ENCODE data around the gene GLT6D1. TPM values are rescaled to one million over a fixed set of nuclear protein-coding genes. Genes with fewer than 3 reads are reported as not detected.
"Not testable (repeated sequence)": the region's sequence is repeated elsewhere in the genome, so short reads cannot be mapped to it uniquely, and the experiment has no call there.

GLT6D1 gene
- total RNA-seq, 4 donors from 2014 or later = not detected

DNA sequence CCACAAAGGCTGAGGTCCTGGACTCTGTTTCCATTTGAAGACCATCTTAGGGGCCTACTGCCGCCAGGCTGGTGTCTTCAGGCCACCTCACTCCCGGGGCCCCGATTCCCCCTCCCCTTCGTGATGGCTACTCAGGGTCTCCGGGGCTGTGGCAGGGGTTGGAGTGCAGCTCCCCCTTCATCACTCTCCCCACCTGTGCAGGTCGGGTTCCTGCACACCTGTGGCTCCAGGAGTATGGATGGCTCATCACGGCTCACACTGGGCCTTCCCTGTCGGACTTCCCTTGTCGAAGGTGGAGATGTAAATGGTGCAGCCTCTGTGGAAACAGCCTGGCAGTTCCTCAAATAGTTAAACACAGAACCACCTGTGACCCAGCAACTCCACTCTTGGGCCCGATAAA lies 35.6 kb upstream of the GLT6D1 start:
- Histone ChIP-seq H3K9me3 (no peaks in the 10 kb centered on the region), H3K36me3 (no peaks in the 10 kb centered on the region), H3K4me3 (no peak overlapping the region), H3K27me3 (peaks cover 0 to 19% (median 0%) of the 10 kb centered on the region in 4 donors), H3K27ac (no peak overlapping the region), H3K4me1 (no peaks in the 10 kb centered on the region)
- TF ChIP-seq, protein P1, sequence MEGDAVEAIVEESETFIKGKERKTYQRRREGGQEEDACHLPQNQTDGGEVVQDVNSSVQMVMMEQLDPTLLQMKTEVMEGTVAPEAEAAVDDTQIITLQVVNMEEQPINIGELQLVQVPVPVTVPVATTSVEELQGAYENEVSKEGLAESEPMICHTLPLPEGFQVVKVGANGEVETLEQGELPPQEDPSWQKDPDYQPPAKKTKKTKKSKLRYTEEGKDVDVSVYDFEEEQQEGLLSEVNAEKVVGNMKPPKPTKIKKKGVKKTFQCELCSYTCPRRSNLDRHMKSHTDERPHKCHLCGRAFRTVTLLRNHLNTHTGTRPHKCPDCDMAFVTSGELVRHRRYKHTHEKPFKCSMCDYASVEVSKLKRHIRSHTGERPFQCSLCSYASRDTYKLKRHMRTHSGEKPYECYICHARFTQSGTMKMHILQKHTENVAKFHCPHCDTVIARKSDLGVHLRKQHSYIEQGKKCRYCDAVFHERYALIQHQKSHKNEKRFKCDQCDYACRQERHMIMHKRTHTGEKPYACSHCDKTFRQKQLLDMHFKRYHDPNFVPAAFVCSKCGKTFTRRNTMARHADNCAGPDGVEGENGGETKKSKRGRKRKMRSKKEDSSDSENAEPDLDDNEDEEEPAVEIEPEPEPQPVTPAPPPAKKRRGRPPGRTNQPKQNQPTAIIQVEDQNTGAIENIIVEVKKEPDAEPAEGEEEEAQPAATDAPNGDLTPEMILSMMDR (IDR thresholded peaks at IDR 0.05) = no peak
- 68 to 71% methylated on average over 6 to 9 of the region's 10 CpGs for WGBS, 2 donors
- intact Hi-C loops (cut with DNase I) = no loop called here
- DNase-seq = no peak

DNA sequence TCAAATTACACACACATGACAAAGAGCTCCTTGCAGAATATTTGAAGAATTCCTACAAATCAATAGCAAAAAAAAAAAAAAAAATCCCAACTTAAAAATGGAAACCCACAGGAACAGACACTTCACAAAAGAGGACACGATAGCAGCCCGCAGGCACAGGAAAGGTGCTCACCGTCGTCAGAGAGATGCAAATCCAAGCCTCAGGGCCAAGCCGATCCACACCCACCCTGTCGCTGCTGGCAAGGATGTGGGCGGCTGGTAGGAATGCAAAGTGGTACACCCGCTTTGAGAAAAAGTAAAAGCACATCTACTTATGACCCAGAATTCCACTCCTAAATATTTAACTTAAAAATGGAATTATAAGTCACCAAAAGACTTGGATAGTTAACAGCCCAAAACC lies 34.6 kb upstream of the GLT6D1 start:
- intact Hi-C loops (cut with DNase I) = no loop called here
- 48 to 67% methylated on average over 8 of the region's 8 CpGs for WGBS, 2 donors
- Histone ChIP-seq H3K9me3 (no peaks in the 10 kb centered on the region), H3K4me1 (no peaks in the 10 kb centered on the region), H3K4me3 (no peak overlapping the region), H3K36me3 (no peaks in the 10 kb centered on the region), H3K27ac (no peak overlapping the region), H3K27me3 (peaks cover 0 to 27% (median 0%) of the 10 kb centered on the region in 4 donors)
- DNase-seq = no peak
- TF ChIP-seq, protein P1 (IDR thresholded peaks at IDR 0.05) = no peak
- TF ChIP-seq POLR2A (IDR thresholded peaks at IDR 0.05) = no peak

DNA sequence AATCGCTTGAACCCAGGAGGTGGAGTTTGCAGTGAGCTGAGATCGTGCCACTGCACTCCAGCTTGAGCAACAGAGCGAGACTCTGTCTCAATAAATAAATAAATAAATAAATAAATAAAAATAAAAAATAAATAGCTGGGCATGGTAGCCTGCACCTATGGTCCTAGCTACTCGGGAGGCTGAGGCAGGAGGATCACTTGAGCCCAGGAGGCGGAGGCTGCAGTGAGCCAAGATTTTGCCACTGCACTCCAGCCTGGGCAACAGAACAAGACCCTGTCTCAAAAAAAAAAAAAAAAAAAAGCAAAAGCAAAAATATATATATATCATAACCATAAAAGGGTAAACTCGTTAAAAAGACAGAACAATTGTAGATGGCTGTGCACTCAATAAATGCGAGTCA lies 33.4 kb upstream of the GLT6D1 start:
- H3K4me1 ChIP-seq; intact Hi-C loops (cut with DNase I); DNase-seq; H3K9me3 ChIP-seq; H3K36me3 ChIP-seq; H3K27ac ChIP-seq; H3K4me3 ChIP-seq: not testable (repeated sequence)
- peaks cover 0 to 27% (median 0%) of the 10 kb centered on the region in 4 donors for H3K27me3 ChIP-seq
- 76 to 87% methylated on average over 7 of the region's 7 CpGs for WGBS, 2 donors

DNA sequence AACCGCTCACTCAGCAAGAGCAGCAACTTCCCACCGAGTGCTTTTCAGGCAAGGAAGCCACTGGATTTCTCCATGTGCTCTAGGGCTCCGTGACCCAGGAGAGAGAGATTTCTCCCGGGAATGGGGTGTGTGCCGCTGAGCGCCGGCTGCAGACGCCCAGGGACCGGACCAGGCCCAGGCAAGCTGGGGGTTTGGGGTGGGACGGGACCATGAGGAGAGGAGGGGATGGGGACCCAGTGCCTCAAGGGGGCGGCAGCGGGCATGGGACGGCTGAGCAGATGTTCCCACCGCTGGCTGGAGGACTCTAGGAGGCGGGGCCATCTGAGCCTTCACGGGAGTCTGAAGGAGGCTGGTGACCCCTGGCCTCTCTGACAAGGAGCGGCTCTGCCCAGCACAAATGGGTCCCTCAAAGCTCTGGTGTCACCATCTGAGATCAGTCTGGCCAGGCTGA lies 32.3 kb upstream of the GLT6D1 start:
- Histone ChIP-seq H3K36me3 (no peaks in the 10 kb centered on the region), H3K4me3 (no peak overlapping the region), H3K9me3 (no peaks in the 10 kb centered on the region), H3K4me1 (no peaks in the 10 kb centered on the region), H3K27me3 (peaks cover 0 to 36% (median 0%) of the 10 kb centered on the region in 4 donors), H3K27ac (no peak overlapping the region)
- WGBS, 2 donors = 21% methylated on average over 2 of the region's 17 CpGs; no CpG with 5 or more reads in 1 of the 2 donors
- TF ChIP-seq POLR2A (IDR thresholded peaks at IDR 0.05) = no peak
- TF ChIP-seq, protein P1 (IDR thresholded peaks at IDR 0.05) = no peak
- no peak for DNase-seq
- intact Hi-C loops (cut with DNase I) = no loop called here

DNA sequence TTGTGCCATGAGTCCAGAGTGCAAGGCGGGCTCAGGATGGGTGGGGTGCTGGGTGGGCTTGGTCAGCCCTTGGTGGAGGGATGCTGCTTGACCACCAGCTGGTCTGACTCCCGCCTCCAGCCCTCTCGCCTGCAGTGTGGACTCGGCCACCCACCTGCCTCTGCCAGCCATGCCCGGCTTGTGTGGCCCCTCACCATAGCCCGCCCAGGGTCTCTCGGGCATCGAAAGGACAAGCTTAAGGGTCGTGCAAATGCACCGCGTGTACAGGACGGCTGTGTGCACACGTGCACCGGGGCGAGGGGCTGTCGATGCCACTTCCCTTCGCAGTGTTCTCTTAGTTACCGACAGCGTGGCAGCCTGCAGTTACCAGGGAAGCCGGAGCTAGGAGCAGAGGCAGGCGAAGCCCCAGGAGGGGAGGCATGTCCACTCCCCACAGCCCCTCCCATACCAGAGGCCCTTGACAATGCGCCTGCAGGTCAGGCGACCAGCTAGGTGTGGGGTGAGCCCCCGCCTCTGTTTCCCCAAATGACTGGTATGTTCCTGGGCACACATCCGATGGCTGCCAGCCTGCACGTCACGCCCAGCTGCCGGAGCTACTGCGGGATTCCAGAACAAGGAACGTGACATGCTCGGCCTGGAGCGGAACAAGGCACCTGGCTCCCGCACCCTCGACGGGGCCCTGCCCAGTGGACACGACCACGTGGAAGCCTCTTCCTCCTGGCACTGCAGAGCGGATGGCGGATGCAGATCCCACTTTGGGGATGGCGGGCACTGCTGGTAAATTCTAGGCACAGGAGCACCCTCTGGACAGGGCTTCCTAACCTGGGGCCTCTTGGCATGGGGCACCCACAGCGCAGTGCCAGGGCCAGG lies 31.6 kb upstream of the GLT6D1 start:
- no peak for DNase-seq
- Histone ChIP-seq H3K9me3 (no peaks in the 10 kb centered on the region), H3K4me3 (no peak overlapping the region), H3K36me3 (no peaks in the 10 kb centered on the region), H3K4me1 (no peaks in the 10 kb centered on the region), H3K27me3 (peaks cover 0 to 42% (median 0%) of the 10 kb centered on the region in 4 donors), H3K27ac (no peak overlapping the region)
- TF ChIP-seq POLR2A (IDR thresholded peaks at IDR 0.05) = no peak
- TF ChIP-seq, protein P1 (IDR thresholded peaks at IDR 0.05) = no peak
- intact Hi-C loops (cut with DNase I) = no loop called here
- 72% methylated on average over 5 of the region's 41 CpGs; no CpG with 5 or more reads in 1 of the 2 donors for WGBS, 2 donors
